Measurements from ENCODE around the gene HIVEP3.

DNA sequence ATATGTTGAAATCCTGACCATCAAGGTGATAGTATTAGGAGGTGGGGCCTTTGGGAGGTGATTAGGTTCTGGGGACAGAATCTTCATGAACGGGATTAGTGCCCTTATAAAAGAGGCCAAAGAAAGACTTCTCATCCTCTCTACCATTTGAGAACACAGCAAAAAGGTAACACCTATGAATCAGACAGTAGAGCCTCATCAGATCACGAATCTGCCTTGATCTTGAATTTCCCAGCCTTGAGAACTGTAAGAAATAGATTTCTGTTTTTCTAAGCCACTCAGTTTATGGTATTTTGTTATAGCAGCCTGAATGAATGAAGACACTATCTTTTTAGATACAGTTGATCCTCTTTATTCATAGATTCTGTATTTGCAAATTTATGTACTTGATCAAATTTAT is 227.3 kb downstream of the HIVEP3 start:
- TF ChIP-seq CTCF (IDR thresholded peaks at IDR 0.05) (no peak), POLR2A (IDR thresholded peaks at IDR 0.05) (no peak)

Measured in heart left ventricle (tissue), 13 donors.